ENCODE data around the gene RALGPS2.
A peak's percentile ranks its signal among the peaks of the same experiment; 100 is the strongest.

Gene RALGPS2

DNA sequence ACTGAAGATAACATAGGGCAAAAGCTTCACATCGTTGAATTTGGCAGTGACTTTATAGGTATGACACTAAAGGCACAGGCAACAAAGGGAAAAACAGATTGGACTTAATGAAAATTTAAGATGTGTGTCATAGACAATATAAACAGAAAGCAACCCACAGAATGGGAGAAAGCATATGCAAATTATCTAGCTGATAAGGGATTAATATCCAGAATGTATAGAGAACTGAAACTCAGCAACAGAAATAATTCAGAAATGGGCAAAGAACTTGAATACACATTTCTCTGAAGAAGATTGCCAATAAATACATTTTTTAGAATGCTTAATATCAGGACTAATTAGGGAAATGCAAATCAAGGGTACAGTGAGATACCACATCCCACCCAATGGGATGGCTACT, 201.0 kb downstream of the RALGPS2 start:
- no peak for DNase-seq

DNA sequence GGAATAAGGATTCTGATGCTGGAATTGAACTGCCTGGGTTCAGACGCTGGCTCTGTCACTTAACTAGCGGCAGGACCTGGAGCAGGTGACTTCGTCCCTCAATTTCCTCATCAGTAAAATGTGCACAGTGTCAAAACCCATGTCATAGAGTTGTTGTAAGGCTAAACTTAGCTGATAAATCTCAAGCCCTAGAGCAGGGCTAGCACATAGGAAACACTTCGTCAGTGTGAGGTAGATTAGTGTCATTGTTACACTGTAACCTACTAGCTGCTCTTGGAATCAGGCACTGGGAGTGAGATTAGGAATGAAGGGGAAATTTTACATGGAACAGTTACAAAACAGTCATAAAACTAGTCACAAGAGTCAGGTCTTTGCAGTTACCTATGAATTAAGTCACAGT, 202.0 kb downstream of the RALGPS2 start:
- no peak for DNase-seq

DNA sequence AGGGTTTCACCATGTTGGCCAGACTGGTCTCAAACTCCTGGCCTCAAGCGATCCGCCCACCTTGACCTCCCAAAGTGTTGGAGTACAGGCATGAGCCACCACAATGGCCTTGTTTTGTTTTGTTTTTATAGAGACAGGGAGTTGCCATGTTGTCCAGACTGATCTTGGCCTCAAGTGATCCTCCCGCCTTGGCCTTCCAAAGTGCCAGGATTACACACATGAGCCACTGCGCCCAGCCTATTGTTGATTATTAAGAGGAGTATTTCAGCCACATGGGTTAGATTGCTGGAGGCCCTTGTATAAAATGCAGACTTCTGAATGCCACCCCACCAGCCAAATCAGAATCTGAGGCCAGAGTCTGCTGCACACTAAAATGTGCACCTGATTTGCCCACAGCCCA, 203.0 kb downstream of the RALGPS2 start:
- no peak for DNase-seq

DNA sequence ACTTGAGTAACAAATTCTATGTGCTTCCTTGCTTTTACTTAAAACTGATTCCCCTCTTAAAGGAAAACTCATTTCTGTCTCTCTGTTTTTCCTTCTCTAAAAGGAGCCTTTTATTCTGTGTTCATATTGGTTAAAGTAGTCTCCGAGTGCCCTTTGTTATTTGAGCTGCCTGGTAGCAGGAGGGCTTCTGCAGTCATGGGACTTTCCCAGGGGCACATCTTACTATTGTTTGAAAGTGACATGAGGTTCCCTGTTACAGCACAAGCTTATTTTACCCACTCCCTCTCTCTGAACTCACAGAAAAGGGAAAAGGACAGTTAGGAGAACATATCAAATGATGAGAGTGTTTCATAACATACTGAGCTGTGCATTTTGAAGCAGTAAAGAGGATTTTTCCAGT, 203.9 kb downstream of the RALGPS2 start:
- no peak for DNase-seq

DNA sequence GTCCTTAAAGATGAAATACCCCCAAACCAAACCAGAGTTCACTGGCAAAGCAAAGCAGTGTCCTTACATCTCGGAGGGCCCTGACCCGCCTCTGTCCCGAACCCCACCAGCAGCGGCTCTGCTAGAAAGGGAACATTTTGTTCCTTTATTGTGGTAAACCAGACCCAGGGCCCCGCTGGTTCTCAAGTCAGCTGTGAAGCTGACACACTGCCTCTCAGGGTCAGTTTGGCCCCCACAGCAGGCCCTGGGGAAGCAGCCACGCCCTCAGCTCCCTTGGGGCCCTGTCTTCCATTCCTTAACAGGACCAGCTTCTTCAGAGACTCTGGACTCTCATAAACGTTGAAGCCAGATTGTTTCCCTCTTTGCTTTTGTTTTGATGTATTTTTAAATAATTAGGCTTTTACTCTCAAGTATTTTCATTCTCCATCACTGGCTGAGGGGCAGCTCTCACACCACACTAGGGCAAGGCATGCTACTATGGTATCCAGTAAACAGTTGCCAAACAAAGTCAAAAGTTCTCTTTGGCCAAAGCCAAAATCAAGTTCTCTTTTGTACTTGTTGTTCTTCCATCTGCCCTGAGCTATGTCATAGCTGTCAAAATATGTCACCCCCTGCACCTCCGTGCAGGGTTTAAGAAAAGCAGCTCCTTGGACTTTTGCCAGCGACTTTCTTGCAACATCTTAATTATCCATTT, 207.0 kb downstream of the RALGPS2 start:
- no peak for DNase-seq

DNA sequence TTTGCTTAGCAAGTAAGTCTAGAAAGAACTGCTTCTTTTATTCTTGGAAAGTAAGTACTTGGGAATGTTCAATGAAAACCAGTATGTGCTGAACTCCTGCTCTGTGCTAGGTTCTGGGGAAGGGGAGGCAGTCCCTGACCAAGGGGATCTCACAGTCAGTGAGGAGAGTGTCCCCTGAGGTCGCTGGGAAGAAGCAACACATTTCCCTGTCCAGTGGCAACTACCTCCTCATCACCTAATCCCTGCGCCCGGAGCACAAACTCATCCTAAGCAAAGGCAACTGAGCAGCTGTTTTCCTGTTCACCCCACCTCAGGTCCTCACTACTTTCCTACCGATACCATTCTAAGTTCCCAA, 207.5 kb downstream of the RALGPS2 start:
- DNase-seq: no peak

DNA sequence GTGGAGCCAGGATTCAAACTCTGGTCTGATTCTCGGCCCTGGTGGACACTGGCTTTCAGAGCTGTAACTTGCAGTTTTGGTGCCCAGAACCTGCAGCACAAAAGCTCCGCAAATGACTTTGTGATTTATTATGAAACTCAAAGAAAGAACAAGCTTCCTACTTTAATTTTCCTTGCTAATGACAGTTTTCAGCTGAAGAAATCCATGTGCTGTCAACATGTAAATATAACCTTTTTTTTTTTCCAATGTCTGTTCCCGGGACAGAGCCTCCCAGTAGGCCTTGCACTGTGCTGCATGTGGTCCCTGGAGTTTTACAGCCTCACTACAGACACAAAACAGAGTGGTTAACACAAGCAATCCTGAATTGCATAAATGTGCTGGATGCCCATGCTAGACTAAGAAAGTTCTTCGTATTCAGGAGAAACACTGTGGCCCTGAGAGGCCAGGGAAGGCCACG, 208.1 kb downstream of the RALGPS2 start:
- DNase-seq: no peak

DNA sequence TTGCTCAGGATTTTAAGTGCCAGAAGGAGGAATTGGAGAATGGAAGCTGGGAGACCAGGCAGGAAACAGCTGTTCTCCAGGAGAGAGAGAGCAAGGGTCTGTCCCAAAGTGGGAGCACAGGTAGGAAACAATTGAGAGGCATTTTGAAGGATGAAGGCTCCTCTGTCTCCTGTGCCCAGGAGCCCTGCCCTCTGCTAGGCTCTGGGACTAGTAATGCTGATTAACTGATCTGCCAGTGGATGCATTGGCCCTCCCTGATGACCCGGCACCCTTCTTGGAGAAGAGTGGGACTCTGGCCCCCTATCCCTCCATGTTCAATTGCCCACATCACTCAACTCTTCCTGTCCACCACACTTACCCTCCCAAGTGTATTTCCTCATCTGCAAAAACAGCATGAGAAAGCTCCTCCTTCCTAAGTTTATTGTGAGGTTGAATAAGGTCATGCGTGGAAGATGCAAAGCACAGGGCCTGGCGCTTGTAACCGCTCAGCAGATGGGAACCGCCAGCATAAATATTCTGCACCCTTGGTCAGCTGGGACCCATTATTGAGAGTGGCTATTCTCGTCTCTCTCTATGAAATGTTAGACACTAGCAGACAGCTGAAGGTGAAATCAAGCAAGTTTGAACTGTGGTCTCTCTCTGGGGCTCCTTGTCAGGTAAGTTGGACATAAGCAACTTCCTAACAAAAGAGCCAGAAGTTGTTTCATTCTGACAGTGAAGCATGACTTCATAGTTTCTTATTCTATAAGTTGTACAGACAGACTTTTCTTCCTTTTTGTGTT, 208.9 kb downstream of the RALGPS2 start:
- DNase-seq: no peak

DNA sequence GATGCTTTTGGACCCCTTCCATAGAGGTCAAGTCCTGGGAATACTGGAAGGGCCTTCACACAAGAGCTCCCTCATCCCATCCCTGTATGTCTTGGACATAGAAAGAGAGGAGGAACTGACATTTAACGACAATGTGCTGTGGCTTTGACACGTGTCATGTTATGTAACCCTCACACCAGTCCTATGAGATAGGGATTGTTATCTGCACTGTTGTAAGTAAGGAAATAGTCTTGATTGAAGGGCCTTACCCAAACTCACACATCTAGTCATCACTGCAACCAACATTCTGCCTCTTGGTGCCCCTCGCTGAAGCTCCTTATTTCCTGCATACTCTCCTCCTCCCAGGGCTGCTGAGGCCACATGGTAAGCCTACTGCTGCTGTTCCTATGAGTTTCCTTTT, 209.5 kb downstream of the RALGPS2 start:
- peak in 1 of 2 donors; percentile 25 for DNase-seq

DNA sequence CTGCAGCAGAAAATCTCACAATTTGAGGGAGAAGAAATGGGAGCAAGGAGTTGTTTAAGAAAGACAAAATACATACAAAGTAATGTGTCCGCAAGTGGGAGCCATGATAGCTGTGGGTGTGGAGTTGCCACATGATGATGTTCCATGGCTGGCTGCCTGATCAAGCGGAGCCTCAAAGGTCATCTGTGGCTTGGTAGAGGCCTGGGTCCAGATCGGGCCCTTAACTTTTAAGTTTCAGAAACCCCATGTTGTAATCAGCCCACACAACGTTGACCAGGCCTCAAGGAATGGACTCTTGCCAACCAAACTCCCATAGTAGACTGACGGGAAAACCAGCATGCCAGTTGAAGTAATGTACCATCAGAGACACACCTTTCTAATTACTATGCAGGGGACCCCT, 210.6 kb downstream of the RALGPS2 start:
- DNase-seq: no peak

DNA sequence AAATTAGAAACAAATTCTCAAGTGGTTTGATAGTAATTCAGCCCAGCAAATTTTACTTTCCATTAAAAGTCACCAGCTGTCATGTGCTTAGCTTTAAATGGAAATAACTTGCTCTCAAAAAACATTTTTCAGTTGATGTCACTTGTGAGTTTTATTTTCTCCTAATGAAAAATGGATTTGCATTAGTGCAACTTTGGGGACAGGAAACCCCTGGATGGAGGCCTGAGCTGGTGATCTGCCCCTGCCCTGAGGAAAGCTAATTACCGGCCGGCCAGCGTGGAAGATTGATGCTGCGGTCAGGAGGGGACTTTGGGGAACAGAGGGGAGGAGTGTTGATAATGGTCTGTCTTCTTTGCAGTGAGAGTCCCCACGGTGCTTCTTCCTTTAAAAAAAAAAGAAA, 212.7 kb downstream of the RALGPS2 start:
- no peak for DNase-seq

DNA sequence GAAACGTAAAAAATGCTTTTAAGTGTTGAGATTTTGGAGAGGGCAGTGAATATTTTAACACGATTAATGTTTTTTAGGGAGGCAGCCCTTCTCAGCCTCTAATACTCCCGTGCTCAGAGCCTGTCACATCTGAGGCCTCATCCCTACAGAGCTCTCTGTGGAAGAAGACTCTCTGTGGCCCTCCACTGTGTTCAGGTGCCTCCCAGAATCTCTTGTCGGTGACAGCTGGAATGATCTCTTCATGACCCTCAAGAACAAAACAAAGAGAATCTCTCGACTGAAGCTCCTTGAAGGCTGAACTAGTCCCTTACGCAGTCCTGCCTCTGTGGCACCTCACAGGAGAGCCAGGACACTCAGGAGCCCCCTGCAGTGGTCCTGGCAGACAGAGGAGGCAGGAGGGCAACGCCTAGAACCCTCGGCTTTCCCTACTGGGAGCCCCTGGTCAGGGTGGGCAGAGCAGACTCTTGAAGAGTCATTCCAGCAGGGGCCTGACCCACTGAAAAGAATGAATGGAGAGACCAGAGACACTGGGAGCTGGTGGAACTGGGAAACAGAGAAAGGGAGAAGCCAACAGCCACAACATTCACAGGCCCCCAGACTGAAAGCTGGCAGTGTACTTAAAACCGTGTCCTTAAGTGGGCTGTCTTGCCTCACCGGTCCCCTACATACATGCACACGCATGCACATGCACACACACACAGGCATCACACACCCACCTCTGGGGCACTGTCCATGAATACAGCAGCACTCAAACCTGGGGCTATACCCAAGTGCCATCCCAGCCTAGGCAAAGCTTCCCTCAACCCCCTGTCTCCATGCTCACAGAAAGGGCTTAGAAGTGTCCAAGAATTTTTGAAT, 213.3 kb downstream of the RALGPS2 start:
- no peak for DNase-seq

DNA sequence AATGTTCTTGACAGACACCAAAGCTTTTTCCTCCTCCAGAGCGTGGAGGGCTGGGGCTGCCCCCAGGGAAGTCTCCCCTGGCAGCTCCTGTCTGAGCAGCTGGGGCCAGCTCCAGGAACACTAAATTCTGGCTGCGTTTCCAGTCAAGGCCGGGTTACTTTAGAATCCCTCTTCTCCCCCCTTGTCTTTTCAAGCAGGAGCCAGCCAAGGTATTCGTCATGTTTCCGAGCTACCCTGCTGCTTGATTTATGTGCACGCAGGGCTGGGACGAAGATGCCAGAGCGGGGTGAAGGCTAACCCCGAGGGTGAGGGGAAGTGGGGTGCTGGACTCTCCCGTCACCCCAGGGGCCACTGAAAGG, 213.9 kb downstream of the RALGPS2 start:
- DNase-seq: no peak

DNA sequence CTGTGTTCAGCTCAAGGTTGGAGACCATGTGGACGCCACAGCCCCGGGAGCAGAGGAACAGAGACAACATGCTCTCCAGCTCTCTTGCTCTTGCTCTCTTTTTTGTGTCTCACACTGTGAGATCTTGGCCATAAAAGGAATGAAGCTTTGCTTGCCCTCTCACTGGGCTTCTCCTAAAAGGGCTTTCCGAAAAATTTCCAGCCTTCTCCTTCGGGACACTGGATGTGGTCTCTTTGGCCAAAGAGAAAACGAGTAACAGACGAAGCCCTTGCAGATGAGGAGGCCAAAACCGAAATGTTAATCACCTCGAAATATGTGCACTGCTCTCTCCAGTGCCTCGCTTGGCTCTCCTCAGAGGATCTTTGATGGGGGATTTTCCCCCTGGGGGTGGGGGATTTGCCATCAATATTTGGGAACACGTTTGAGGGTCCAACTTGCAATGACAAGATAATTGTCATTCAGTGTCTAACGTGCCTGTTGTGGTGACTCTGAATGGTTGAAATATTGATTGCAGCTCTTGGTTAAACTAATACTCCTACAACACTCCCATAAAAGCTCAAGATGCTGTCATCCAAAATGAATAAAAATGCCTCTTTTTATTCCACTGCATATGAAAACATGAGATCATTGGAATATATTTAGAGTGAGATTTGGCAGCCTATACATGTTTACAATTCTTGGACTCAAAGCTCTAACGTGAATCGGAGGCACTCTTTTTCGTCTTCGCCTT, 214.5 kb downstream of the RALGPS2 start:
- no peak for DNase-seq

DNA sequence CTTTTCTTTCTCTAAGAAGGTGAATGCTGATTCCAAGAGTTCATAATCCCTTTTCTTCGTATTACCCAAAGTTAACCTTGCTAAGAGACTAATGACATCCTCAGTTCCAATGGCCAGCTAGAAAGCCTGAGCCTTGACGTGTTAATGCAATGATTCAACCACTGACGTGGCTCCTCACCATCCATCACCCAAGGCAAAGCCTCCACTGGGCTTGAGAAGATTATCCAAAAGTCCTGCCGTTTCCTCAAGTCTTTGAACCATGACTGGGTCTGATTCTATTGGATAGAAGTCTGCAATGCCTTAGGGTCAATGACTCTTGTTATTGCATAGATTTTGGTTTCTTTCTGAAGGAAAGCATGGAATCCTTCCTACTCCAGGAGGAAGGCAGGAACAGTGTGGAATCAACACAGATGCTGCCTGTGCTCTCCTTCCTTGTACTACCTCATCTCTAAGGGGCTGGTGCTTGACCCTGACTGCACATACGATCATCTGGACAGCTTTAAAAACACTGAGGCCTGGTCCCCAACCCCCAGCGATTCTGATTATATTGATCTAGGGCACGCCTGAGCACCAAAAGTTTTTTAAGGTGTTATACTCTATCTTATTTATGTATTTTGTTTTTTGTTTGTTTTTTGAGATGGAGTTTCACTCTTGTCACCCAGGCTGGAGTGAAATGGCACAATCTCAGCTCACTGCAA, 215.2 kb downstream of the RALGPS2 start:
- no peak for DNase-seq

DNA sequence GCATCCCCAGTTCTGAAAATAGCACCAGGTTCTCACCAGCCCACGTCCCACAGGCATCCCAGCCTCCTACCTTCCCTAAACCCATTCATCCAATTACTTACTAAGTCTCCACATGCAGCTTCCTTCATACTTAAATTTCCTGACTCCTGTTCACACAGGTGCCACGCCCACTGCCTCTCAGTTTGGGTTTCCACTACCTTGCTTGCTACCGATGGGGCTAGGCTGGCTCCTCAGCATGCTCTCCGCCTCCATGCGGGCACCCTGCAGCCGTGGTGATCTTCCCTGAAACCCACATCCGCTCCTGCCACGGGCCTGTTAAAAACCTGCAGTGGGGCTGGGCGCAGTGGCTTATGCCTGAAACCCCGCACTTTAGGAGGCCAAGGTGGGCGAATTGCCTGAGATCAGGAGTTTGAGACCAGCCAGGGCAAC, 216.2 kb downstream of the RALGPS2 start:
- DNase-seq: no peak

DNA sequence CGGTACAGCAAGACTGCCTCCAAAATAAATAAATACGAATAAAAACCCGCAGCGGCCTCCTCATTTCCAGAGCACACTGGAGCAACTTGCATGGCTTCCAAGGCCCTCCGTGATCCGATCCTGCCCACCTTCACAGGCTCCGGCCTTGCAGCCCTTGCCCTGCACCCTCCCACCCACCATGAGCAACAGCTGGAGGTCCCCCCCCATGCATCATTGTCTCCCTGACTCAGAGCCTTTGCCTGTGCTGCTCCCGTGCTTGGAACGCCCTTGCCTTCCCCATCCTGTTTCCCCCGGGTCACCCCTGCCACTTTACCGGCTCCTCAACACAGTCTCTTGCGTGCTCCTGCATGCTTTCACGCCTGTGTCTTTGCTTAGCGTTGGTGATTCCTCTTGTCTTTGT, 216.8 kb downstream of the RALGPS2 start:
- DNase-seq: no peak

DNA sequence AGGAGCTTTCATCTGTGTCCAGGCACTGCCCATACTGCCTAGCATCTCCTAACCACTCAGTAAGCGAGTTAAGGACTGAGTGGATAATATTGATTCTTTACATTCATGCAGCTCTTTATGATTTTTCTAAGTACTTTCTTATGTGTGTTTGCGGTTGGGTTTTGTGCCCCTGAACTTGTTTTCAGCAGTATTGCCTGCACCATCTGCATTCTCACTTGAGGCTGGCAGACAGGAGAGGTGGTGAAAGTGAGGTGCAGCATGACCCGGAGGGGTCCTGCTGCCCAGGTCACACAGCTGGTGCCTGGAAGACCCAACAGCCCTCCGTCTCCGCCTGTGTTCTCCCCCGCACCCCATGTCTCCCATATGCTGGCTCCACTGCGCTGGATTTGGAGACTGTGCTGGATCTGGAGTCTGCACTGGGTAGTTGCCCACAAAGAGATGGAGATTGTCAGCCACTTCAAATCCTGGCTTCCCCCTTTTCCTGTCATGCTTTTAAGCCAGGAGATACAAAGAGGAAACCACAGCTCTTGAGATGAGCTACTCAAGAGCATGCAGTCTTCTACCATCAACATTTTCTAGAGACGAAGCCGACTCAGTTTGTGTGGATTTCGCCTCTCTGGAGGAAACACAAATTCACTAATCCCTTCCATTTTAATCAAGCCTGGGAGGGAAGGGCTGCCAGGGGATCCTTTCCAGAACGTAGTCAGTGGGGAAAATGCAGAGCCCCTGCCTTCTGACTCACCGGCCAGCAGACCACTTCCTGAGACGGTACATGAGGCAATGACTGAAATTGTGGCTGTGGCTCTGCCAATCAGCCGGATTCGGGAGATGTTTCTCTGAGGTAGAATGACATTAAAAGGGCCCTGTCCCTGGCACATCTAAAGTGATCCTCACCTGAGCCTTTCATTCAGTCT, 217.5 kb downstream of the RALGPS2 start:
- no peak for DNase-seq

DNA sequence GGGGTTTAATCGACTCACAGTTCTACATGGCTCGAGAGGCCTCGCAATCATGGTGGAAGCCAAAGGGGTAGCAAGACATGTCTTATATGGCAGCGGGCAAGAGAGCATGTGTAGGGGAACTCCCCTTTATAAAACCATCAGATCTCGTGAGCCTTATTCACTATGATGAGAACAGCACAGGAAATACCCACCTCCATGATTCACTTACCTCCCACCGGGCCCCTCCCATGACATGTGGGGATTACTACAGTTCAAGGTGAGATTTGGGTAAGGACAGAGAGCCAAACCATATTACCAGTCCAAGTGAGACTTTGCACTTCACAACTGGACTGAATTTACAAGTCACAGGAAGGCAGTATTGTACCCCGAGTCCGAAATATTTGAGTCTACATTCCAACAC, 219.7 kb downstream of the RALGPS2 start:
- DNase-seq: no peak

DNA sequence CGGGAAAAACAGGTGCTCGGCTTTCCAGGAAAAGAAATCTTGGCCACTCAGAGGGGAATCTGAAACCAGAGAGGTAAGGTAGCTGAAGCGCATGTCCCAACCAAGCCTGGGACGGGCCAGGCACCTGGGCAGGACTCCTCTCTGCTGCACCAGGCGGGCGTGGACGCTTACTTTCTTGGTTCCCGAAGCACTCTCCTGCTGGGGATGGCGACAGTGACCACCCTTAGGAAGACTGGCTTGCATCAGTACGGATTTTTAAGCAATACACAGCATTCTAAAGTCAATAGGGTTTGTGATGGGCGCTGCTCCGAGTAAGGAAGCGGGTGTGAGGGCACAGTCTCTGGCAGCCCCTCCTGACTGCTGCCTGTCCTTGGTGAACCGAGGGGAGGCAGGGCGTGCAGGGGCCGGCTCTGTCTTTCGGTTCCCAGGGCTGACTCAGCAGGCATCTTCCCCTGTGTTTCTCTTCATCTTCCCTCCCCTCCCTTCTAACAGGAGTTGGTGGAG, 220.8 kb downstream of the RALGPS2 start:
- no peak for DNase-seq

DNA sequence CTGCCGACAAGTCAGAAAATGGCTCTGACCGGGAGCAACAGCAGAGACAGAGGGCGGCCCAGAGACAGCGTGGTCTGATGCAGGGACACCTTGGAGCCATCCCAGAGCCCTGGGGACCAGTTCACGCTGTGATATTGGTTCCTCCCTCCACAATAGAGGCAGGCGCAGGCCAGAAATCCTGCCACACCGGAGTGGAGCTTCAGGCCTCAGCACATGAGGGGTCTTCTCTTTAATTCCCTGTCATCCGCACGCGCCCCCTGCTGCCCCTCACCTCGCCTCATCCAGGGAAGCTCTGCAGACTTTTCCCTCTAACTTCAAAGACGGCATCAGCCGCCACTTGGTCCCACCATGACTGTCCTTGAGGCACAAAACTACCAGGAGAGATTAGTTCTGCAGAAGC, 221.4 kb downstream of the RALGPS2 start:
- DNase-seq: no peak
